Measurements from ENCODE around the gene TLE4. TPM values are rescaled to one million over a fixed set of nuclear protein-coding genes. Genes with fewer than 3 reads are reported as not detected.

The TLE4 gene
- total RNA-seq, 4 donors from 2014 or later, result 26.1 to 85.0 (median 43.0) TPM

DNA sequence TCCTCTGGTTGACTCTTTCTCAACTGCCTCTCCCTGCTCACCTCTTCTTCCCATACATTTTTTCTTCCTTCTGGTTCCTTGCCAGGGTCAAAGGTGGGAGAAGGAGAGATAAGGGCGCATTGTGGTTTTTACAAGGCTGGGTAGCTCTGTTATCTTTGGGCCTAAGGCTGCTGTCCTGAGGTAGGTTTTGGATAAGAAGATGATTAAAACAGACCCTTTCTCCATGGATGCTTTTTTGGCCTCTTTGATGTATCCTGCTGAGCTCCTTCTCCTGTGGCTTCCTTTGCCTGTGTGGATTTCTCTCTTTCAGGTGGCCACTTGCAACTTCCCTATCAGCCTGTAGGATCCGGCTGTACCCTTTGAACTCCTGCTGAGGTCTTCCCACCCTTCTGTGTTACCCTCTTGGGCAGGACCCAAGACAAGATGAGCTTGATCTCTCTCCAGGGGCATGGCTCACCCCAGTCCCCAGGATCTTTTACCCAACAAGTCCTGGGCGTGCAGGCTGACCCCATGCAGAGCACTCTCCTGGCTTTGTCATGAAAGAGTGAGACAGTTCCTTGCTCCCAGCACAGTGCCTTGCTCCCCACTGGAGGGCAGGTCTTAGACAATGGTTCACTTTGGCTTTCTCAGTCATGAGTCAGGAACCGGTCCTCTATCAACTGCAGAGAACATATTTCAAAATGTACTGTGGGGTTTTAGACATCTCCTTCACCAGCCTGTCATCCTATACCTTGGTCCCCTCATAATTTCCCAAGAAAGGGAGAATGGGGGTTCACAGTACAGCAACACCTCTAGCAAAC, 197.9 kb downstream of the TLE4 start:
- no peaks in the 10 kb centered on the region for H3K4me1 ChIP-seq
- no peaks in the 10 kb centered on the region for H3K27me3 ChIP-seq
- no peak overlapping the region for H3K4me3 ChIP-seq
- H3K9me3 ChIP-seq, result no peaks in the 10 kb centered on the region
- DNase-seq, result no peak
- TF ChIP-seq, protein P1, sequence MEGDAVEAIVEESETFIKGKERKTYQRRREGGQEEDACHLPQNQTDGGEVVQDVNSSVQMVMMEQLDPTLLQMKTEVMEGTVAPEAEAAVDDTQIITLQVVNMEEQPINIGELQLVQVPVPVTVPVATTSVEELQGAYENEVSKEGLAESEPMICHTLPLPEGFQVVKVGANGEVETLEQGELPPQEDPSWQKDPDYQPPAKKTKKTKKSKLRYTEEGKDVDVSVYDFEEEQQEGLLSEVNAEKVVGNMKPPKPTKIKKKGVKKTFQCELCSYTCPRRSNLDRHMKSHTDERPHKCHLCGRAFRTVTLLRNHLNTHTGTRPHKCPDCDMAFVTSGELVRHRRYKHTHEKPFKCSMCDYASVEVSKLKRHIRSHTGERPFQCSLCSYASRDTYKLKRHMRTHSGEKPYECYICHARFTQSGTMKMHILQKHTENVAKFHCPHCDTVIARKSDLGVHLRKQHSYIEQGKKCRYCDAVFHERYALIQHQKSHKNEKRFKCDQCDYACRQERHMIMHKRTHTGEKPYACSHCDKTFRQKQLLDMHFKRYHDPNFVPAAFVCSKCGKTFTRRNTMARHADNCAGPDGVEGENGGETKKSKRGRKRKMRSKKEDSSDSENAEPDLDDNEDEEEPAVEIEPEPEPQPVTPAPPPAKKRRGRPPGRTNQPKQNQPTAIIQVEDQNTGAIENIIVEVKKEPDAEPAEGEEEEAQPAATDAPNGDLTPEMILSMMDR (IDR thresholded peaks at IDR 0.05), result no peak
- no peak for TF ChIP-seq POLR2A (IDR thresholded peaks at IDR 0.05)
- no peak overlapping the region for H3K27ac ChIP-seq
- H3K36me3 ChIP-seq, result no peaks in the 10 kb centered on the region

DNA sequence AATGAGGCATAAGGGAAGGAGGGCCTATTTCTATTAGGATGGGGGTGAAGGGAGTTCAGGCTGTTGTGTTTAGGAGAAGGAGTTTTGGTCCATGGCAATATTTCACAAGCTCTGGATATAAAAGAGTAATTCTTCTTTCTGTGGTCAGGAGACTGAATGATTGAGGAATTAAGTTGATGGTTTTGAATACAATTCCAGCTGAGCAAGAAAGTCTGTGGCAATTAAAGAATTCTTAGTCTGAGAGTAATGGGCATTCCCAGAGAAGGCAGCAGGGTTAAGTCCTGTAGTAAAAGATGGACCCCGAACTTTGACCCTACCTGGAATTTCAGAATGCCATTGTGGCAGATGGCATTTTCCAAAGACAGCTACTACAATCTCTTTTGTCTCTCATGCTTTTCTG, 202.6 kb downstream of the TLE4 start:
- no peaks in the 10 kb centered on the region for H3K27me3 ChIP-seq
- H3K36me3 ChIP-seq, result no peaks in the 10 kb centered on the region
- no peaks in the 10 kb centered on the region for H3K9me3 ChIP-seq
- H3K4me3 ChIP-seq, result no peak overlapping the region
- H3K4me1 ChIP-seq, result no peaks in the 10 kb centered on the region
- no peak for DNase-seq
- TF ChIP-seq, protein P1 (IDR thresholded peaks at IDR 0.05), result no peak
- TF ChIP-seq POLR2A (IDR thresholded peaks at IDR 0.05), result no peak
- no peak overlapping the region for H3K27ac ChIP-seq

Data from Peyer's patch (tissue), 4 donors.